OCI-M2 (cell line): ENCODE data around the gene ZFAND6.

Source experiments
- DNase-seq: peaks from one replicate; lab custom pipeline; 2025; ENCODE audit not compliant: unreplicated experiment; lab: John Stamatoyannopoulos, UW

The ZFAND6 gene

GRCh38 chr15:80186597-80186996 is 127.1 kb downstream of the ZFAND6 start:
- DNase-seq = no peak
